T47D (cell line): Measurements from ENCODE around the gene ARMC9.
"Not testable (repeated sequence)": the region's sequence is repeated elsewhere in the genome, so short reads cannot be mapped to it uniquely, and the experiment has no call there.

ENCODE experiments used
- DNase-seq, 2 experiments: peaks; one replicate each; pipeline versions ENCODE4 v3.0.0 to v3.0.0-alpha.2; 2011 to 2012; ENCODE audit warnings: low read depth in 1 of 2, low spot score in 1 of 2
- JUND ChIP-seq: IDR thresholded peaks from 2 replicates; pipeline ENCODE4 v1.6.1; 2012; ENCODE audit warnings: low read depth
- in situ Hi-C: cut with HindIII; loops from 2 replicates; pipeline ENCODE4 v1.10.0; 2016; ENCODE audit warnings: low sequenced_read_pairs, low pct_unique_long_range_greater_than_20kb

Gene ARMC9

DNA sequence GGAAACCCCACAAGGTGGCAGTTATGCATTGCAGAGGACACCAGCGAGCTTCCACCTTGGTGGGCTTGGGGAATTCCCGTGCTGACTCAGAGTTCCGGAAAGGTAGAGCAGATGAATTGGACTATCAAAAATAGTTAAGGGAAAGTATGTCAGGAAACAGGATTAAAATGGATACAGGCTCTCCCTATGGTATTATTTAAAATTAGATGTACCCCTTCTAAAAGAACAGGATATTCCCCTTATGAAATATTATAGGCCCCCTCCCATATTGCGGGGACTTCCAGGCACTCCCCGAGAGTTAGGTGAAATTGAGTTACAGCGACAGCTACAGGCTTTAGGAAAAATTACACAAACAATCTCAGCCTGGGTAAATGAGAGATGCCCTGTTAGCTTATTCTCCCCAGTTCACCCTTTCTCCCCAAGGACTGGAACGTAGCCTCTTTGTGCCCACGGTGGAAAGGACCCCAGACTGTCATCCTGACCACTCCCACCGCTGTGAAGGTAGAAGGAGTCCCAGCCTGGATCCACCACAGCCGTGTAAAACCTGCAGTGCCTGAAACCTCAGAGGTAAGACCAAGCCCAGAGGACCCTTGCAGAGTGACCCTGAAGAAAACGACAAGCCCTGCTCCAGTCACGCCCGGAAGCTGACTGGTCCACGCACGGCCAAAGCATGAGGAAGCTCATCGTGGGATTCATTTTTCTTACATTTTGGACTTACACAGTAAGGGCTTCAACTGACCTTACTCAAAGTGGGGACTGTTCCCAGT lies 207.4 kb downstream of the ARMC9 start:
- in situ Hi-C loops, DNase-seq: not testable (repeated sequence)

DNA sequence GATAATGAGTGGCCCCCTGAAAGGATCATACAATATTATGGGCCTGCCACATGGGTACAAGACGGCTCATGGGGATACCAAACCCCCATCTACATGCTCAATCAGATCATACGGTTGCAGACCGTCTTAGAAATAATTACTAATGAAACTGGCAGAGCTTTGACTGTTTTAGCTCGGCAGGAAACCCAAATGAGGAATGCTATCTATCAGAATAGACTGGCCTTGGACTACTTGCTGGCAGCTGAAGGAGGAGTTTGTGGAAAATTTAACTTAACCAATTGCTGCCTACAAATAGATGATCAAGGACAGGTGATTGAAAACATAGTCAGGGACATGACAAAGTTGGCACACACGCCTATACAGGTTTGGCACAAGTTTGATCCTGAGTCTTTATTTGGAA lies 209.3 kb downstream of the ARMC9 start:
- in situ Hi-C loops, DNase-seq: not testable (repeated sequence)

DNA sequence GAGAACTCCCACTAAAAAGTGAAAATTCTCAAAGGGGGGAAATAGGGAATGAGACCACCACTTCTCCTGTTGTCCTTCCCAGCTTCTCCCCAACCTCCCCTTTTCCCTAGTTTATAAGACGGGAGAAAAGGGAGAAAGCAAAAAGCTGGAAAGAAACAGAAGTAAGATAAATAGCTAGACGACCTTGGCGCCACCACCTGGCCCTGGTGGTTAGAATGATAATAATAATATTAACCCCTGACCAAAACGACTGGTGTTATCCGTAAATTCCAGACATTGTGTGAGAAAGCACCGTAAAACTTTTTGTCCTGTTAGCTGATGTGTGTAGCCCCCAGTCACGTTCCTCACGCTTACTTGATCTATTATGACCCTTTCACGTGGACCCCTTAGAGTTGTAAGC lies 209.9 kb downstream of the ARMC9 start:
- in situ Hi-C loops, DNase-seq: not testable (repeated sequence)

DNA sequence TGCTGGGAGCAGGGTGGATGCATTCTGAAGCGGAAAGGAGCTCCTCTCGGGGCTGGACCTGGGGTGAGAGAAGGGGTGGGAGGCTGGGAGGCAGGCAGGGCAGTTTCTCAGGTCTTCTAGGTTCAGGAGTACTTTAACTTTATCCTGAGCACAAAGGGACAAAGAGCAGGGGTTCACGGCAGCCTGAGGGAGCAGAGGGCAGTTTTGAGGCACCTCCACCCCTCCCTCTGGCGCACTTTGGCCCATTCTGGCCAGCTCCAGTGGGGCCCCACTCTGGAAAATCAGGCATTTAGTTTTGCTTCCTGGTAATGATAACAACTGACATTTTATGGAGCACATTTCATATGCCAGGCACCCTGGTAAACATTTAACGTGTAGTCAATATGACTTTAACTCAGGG lies 211.3 kb downstream of the ARMC9 start:
- TF ChIP-seq JUND = no peak
- in situ Hi-C loops = no loop called here

DNA sequence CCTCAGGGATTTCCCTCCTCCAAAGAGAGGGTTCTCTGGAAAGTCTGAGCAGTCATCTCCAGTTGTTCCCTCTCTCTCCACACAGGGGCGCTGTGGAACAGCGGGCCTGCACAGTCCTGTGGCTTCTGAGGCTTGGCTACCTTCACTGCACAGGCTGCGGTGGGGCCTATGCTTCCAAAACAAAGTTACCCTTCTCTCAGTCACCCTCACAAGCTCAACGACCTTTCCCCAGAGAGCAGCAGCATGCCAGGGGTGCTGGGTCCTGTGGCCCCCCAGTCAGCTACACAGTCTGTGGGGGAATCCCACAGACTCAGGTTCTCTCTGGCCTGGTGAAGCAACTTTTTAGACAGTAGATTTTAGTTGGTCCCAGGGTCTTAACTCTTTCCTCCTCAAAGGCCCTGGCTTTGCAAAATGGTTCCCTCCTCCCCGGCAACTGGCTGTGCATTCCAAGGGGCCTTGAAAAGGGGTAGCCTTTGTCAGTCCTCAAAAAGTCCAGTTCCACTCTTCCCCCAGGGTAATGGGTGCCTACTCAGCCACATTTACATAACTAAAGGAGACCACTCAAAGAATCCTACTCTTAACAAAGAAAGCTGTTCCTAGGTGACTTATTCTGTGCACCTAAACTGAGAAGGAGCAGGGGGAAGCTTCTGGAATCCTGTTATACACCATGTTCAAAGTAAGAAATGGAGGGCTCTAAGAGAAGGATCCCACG lies 212.0 kb downstream of the ARMC9 start:
- DNase-seq = no peak
- no peak for TF ChIP-seq JUND
- in situ Hi-C loops = no loop called here

More for the DNA sequence above, 211.3 kb downstream of the ARMC9 start:
- no peak for DNase-seq

DNA sequence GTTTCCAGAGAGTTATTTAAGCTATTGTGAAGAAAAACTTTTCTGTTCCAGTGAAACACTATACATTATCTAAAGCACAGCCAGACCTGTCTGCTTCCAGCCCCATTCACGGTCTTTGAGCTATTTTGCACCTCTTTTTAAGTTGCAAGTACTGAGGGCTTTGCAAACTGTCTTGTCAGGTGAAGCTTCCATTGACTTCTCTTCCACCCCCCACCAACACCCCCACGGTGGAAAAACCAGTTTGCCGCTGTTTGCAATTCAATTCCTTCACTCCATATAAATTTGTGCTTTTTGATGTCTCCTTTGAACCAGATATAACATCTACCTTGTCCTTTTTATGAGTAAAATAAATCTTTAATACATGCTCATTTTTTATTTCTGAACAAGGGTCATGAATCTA lies 212.8 kb downstream of the ARMC9 start:
- in situ Hi-C loops = no loop called here
- DNase-seq = peak in 1 of 2 experiments; percentile 33
- no peak for TF ChIP-seq JUND

DNA sequence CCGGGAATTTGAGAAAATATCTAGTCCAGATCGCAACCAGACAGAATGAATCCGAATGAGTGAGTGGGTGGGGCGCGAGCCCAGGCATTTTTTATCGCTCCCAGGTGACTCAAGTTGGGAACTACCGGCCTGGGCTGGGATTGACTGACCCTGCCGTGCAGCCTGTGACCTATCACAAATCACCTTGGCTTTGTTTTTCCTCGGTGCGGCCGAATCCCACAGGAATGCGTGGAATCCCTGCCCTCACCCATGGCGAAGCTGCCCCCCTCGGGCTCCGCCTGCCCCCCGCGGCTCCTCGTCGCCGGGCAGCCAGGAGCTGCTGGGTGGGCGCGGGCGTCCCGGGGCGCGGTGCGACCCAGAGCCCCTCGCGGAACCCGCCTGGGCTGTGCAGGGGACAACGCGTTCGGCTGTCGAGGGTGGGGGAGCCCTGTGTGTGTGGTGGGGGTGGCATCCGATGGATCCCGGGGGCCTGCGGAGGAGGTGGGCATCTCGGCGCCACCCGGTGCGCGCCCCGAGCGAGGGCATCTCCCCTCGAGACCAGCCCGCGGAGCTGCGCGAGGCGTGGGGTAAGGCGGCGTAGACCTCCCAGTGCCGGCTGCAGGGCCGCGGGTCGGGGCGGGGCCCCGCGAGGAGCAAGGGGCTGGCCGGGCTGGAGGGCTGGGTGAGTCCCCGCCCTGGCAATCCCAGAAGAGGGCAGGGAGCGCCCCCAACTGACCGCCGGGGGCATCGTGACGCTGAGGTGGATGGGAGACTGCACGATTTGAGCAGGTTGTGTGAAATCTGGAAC lies 213.6 kb downstream of the ARMC9 start:
- in situ Hi-C loops = no loop called here
- TF ChIP-seq JUND = no peak
- DNase-seq = peak in 1 of 2 experiments; percentile 75

DNA sequence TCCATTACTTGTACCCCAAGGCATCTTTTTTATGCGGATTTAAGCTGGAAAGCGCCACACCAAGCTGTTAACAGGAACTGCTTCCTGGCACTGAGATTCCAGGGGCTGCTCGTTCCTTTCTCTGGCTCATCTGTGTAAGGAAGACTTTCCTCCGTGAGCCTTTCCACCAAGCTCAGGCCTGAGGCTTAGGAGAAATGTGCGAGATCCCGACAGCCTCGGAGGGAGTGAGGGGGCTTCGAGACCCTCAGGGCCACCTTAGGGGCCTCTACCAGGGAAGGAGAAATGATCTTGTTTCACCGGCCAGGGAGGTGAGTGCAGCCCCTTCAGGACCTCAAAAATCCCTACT lies 214.2 kb downstream of the ARMC9 start:
- DNase-seq = no peak
- in situ Hi-C loops = no loop called here
- no peak for TF ChIP-seq JUND

DNA sequence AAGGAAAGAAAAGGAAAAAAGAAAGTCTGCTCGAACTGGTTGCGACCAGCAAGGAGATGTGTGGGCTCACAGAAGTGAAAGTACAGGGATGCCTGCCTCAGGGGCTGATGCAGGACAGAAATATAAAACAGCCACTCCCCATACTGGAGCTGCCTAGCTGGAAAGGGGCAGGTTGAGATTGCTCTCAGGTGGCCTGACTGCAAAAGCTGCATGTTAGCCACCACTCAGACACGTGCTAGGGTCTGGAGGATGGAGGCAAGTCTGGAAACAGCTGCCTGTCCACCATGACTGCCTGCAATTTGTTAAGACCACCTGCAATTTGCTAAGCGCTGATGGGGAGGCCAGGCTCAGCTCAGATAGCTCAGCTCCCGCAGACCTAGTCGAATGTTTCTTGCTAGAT lies 215.0 kb downstream of the ARMC9 start:
- no peak for DNase-seq
- in situ Hi-C loops = no loop called here
- TF ChIP-seq JUND = no peak

DNA sequence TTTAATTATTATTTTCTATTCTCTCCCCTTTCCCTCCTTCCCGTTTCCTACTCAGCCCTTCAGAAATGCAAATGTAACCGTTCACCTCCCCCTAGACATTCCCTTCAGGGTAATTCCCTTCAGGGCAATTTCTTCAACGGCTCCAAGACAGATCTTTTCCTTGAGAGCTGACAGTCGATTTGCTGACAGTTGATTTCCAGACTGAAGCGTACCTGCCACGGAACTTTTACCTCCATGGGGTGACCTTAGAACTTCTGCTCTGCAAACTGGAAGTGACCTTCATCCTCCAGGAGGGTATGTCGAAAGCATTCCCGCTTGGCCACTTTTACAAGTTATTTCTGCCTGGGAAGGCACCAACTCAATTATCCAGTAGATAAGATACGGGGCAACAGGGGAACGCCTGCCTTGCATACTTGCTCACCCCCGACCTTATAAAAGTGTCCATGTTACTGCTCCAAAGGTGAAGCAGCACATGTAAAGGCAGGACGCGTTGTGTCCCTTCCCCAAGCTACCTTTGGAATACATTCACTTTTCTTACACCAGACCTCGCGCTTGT lies 215.6 kb downstream of the ARMC9 start:
- DNase-seq = no peak
- in situ Hi-C loops = no loop called here
- no peak for TF ChIP-seq JUND

DNA sequence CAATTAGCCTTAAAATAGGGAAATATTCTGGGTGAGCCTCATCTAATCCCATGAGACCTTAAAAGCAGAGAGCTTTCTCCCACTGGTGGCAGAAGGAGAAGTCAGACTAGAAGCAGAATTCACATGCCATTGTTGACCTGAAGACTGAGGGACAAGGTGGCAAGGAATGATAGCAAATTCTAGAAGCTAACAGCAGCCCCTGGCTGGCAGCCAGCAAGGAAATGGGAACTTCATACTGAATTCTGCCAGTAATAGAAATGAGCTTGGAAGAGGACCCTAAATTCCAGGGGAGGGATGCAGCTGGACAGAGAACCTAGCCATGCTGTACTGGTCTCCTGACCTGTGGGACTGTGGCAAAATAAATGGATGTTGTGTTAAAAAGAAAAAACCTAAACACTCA lies 216.6 kb downstream of the ARMC9 start:
- in situ Hi-C loops = no loop called here
- DNase-seq = no peak
- no peak for TF ChIP-seq JUND

DNA sequence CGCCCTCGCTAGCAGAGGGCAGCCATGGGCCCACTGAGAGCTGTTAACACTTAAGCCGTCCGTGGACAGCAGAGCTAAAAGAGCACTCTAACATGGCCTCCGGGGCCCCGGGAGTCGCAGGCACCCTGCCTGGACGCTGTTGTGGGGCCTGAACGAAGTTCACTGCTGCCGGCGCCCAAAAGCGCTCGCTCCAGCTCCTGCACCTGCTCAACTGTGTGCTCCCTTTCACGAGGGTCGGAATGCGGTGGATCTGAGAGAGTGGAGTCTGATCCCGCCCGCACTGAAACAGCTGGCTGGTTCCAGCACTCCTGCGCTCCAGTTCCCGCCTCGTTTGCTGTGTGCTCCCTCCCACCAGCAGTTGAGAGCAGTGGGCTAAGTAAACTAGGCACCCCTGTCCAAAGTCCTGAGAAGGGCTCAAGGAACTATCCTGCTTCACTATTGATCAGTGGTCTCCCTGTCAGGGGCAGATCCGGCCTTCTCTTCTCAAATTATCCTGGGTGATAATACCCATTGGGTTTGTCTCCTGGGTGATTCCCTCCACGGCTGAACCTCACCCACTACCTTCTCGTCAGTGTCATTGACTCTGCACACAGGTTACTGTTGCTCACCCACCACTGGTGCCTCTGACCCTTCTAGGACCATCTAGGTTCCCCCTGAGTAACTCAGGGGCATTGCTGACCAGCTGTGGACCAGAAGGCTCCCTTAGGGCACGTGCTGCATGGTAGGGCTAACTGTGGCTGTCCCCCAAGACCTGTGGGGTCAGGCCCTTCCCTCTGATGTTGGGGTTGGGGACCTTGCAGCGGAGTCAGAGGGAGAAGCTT lies 220.6 kb downstream of the ARMC9 start:
- no peak for DNase-seq
- in situ Hi-C loops = no loop called here
- TF ChIP-seq JUND = no peak
